ENCODE measurements around the gene SLIT1. TPM values are rescaled to one million over a fixed set of nuclear protein-coding genes. Genes with fewer than 3 reads are reported as not detected.

Gene SLIT1
- total RNA-seq, 4 donors from 2014 or later: not detected

DNA sequence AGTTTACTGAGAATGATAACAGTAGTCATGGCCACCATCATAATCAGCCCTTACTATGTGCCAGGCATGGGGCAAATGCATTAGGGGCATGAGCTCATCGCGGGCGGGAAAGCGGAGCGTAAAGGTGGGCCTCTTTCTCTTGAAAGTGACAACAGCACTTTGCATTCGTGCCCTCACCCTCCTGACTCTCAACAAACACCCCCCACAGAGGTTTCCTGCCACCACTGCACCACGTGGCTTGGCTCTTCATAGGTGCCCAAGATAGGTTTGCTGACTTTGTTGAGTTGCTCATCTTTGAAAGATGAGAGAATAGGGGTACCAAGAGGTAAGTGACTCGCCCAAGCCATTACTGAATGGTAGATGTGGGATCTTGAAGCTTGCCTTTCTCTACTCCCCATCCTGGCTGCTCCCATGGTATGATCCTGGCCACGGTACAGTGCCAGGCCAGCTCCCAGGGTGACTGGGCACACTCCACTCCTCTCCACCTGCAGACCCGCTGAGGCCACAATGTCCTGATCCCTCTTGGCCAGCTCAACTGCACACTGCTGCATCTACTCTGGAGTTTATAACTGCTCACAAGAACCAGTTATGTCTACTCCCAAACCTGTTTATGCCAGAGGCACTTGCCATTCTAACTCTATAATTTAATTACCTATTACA lies 26.0 kb downstream of the SLIT1 start:
- no peak for TF ChIP-seq POLR2A (IDR thresholded peaks at IDR 0.05)
- TF ChIP-seq, protein P1, sequence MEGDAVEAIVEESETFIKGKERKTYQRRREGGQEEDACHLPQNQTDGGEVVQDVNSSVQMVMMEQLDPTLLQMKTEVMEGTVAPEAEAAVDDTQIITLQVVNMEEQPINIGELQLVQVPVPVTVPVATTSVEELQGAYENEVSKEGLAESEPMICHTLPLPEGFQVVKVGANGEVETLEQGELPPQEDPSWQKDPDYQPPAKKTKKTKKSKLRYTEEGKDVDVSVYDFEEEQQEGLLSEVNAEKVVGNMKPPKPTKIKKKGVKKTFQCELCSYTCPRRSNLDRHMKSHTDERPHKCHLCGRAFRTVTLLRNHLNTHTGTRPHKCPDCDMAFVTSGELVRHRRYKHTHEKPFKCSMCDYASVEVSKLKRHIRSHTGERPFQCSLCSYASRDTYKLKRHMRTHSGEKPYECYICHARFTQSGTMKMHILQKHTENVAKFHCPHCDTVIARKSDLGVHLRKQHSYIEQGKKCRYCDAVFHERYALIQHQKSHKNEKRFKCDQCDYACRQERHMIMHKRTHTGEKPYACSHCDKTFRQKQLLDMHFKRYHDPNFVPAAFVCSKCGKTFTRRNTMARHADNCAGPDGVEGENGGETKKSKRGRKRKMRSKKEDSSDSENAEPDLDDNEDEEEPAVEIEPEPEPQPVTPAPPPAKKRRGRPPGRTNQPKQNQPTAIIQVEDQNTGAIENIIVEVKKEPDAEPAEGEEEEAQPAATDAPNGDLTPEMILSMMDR (IDR thresholded peaks at IDR 0.05): no peak
- intact Hi-C loops (cut with DNase I; ENCODE audit: low total_unique reads): loop anchor here (10.0 kb wide), 1 partner anchor 915 kb away; no protein-coding TSS in a partner anchor
- no peak for DNase-seq (ENCODE audit: low spot score in 2 of 2)
- 86 to 89% methylated on average over 10 of the region's 10 CpGs for WGBS, 2 donors
- H3K4me3 ChIP-seq (ENCODE audit: low read depth, poor library complexity, severe bottlenecking): no peak overlapping the region

GRCh38 chr10:97157578-97158095 lies 28.1 kb downstream of the SLIT1 start:
- TF ChIP-seq, protein P1 (IDR thresholded peaks at IDR 0.05): no peak
- no peak for TF ChIP-seq POLR2A (IDR thresholded peaks at IDR 0.05)
- 86% methylated on average over 6 of the region's 6 CpGs for WGBS, 2 donors
- intact Hi-C loops (cut with DNase I; ENCODE audit: low total_unique reads): no loop called here
- no peak for DNase-seq (ENCODE audit: low spot score in 2 of 2)
- no peak overlapping the region for H3K4me3 ChIP-seq (ENCODE audit: low read depth, poor library complexity, severe bottlenecking)

GRCh38 chr10:97154781-97155180 lies 31.0 kb downstream of the SLIT1 start:
- DNase-seq (ENCODE audit: low spot score in 2 of 2): no peak
- TF ChIP-seq, protein P1 (IDR thresholded peaks at IDR 0.05): no peak
- no peak for TF ChIP-seq POLR2A (IDR thresholded peaks at IDR 0.05)
- intact Hi-C loops (cut with DNase I; ENCODE audit: low total_unique reads): no loop called here
- WGBS, 2 donors: 78 to 94% methylated on average over 4 of the region's 4 CpGs
- H3K4me3 ChIP-seq (ENCODE audit: low read depth, poor library complexity, severe bottlenecking): no peak overlapping the region

GRCh38 chr10:97154162-97154561 lies 31.6 kb downstream of the SLIT1 start:
- TF ChIP-seq, protein P1 (IDR thresholded peaks at IDR 0.05): no peak
- TF ChIP-seq POLR2A (IDR thresholded peaks at IDR 0.05): no peak
- intact Hi-C loops (cut with DNase I; ENCODE audit: low total_unique reads): no loop called here
- DNase-seq (ENCODE audit: low spot score in 2 of 2): no peak
- 90 to 92% methylated on average over 4 of the region's 4 CpGs for WGBS, 2 donors
- no peak overlapping the region for H3K4me3 ChIP-seq (ENCODE audit: low read depth, poor library complexity, severe bottlenecking)

- WGBS, 2 donors: 70 to 81% methylated on average over 7 of the region's 7 CpGs
Observed at GRCh38 chr10:97153270-97153850, 32.4 kb downstream of the SLIT1 start.

More at GRCh38 chr10:97153270-97153850, 32.4 kb downstream of the SLIT1 start:
- no peak for TF ChIP-seq POLR2A (IDR thresholded peaks at IDR 0.05)
- TF ChIP-seq, protein P1 (IDR thresholded peaks at IDR 0.05): no peak
- DNase-seq (ENCODE audit: low spot score in 2 of 2): no peak
- intact Hi-C loops (cut with DNase I; ENCODE audit: low total_unique reads): no loop called here
- H3K4me3 ChIP-seq (ENCODE audit: low read depth, poor library complexity, severe bottlenecking): no peak overlapping the region

All from lower leg skin (tissue), 4 donors.